Measurements from ENCODE around the gene EPB41L3.
A peak's percentile ranks its signal among the peaks of the same experiment; 100 is the strongest.

The EPB41L3 gene

GRCh38 chr18:5456577-5457461 lies 87.0 kb downstream of the EPB41L3 start:
- peak; percentile 29 for DNase-seq (ENCODE audit: low spot score)

GRCh38 chr18:5455674-5456073 lies 88.1 kb downstream of the EPB41L3 start:
- DNase-seq (ENCODE audit: low spot score): no peak

- DNase-seq (ENCODE audit: low spot score): no peak
These were observed 90.8 kb downstream of the EPB41L3 start for GRCh38 chr18:5452943-5453443.

- no peak for DNase-seq (ENCODE audit: low spot score)
These were observed 91.9 kb downstream of the EPB41L3 start for GRCh38 chr18:5451871-5452270.

GRCh38 chr18:5451150-5451549 lies 92.6 kb downstream of the EPB41L3 start:
- no peak for DNase-seq (ENCODE audit: low spot score)

- DNase-seq (ENCODE audit: low spot score): no peak
These were observed 93.8 kb downstream of the EPB41L3 start for GRCh38 chr18:5449858-5450509.

- no peak for DNase-seq (ENCODE audit: low spot score)
These were observed 96.4 kb downstream of the EPB41L3 start for GRCh38 chr18:5447442-5447841.

GRCh38 chr18:5444847-5445246 lies 99.0 kb downstream of the EPB41L3 start:
- no peak for DNase-seq (ENCODE audit: low spot score)

GRCh38 chr18:5444269-5444668 lies 99.5 kb downstream of the EPB41L3 start:
- DNase-seq (ENCODE audit: low spot score): no peak

GRCh38 chr18:5439986-5440696 lies 103.7 kb downstream of the EPB41L3 start:
- DNase-seq (ENCODE audit: low spot score): no peak

GRCh38 chr18:5434425-5434824 lies 109.4 kb downstream of the EPB41L3 start:
- no peak for DNase-seq (ENCODE audit: low spot score)

- no peak for DNase-seq (ENCODE audit: low spot score)
These were observed 111.8 kb downstream of the EPB41L3 start for GRCh38 chr18:5431836-5432575.

GRCh38 chr18:5430131-5430530 lies 113.7 kb downstream of the EPB41L3 start:
- DNase-seq (ENCODE audit: low spot score): peak; percentile 20

GRCh38 chr18:5429681-5430080 lies 114.1 kb downstream of the EPB41L3 start:
- DNase-seq (ENCODE audit: low spot score): peak; percentile 23

- DNase-seq (ENCODE audit: low spot score): no peak
These were observed 118.1 kb downstream of the EPB41L3 start for GRCh38 chr18:5425721-5426120.

GRCh38 chr18:5424903-5425664 lies 118.7 kb downstream of the EPB41L3 start:
- DNase-seq (ENCODE audit: low spot score): peak; percentile 39

- no peak for DNase-seq (ENCODE audit: low spot score)
These were observed 121.2 kb downstream of the EPB41L3 start for GRCh38 chr18:5422626-5423025.

GRCh38 chr18:5421981-5422380 lies 121.8 kb downstream of the EPB41L3 start:
- DNase-seq (ENCODE audit: low spot score): no peak

GRCh38 chr18:5420906-5421305 lies 122.9 kb downstream of the EPB41L3 start:
- no peak for DNase-seq (ENCODE audit: low spot score)

GRCh38 chr18:5419601-5420000 lies 124.2 kb downstream of the EPB41L3 start:
- DNase-seq (ENCODE audit: low spot score): no peak

GRCh38 chr18:5419030-5419429 lies 124.8 kb downstream of the EPB41L3 start:
- DNase-seq (ENCODE audit: low spot score): no peak

Data from SK-N-DZ (cell line).